Measurements from ENCODE around the gene PSMB3. TPM values are rescaled to one million over a fixed set of nuclear protein-coding genes. Genes with fewer than 3 reads are reported as not detected.

The PSMB3 gene
- polyA plus RNA-seq, 1 of the 3 experiments (the other 2 are of a cell fraction), result 533 TPM

- TF ChIP-seq REST (IDR thresholded peaks at IDR 0.05; ENCODE audit: low read depth, low read length) (no peak), RCOR1 (IDR thresholded peaks at IDR 0.05; ENCODE audit: low read length) (no peak)
These were observed 25.2 kb downstream of the PSMB3 start (continued) for GRCh38 chr17:38777641-38778250.

- Histone ChIP-seq H3K4me2 (no peak overlapping the region), H3K79me2 (ENCODE audit: insufficient read depth) (no peaks in the 10 kb centered on the region; the same call in 1 of the 2 replicates), H3K27me3 (ENCODE audit: insufficient read depth) (no peaks in the 10 kb centered on the region), H4K20me1 (ENCODE audit: insufficient read depth) (no peaks in the 10 kb centered on the region), H3F3A (replicated peaks; ENCODE audit: insufficient read depth) (peaks cover 2% of the 10 kb centered on the region), H3K4me3 (ENCODE audit: low read depth in 2 of 2, low read length in 1 of 2) (no peak overlapping the region), H3K9ac (no peak overlapping the region), H3K9me2 (no peaks in the 10 kb centered on the region), H3K27ac (ENCODE audit: low read depth in 2 of 2, low read length in 1 of 2) (no peak overlapping the region), H3K9me3 (no peaks in the 10 kb centered on the region), H3K36me3 (replicated peaks in 1 of 2; ENCODE audit: control insufficient read depth in 1 of 2, insufficient read depth in 2 of 2, low read length in 1 of 2) (peaks cover 50 to 72% of the 10 kb centered on the region in 2 experiments), H3K4me1 (ENCODE audit: control insufficient read depth in 1 of 2, insufficient read depth in 2 of 2, low read depth in 1 of 2, low read length in 1 of 2) (peaks cover 0 to 4% of the 10 kb centered on the region in 2 experiments; a peak in 1 of 4 replicates), H2AFZ (ENCODE audit: low read depth) (no peak overlapping the region)
- POLR2A ChIA-PET, result no interaction called here
- CTCF ChIA-PET, result interaction anchor here (0.9 kb wide), 1 partner anchor 31 kb away, joined by 3 read pairs; no protein-coding TSS in a partner anchor
- DNase-seq, result no peak
- TF ChIP-seq YY1 (IDR thresholded peaks at IDR 0.05; ENCODE audit: low read depth) (no peak), RFX5 (IDR thresholded peaks at IDR 0.05; ENCODE audit: low read length) (no peak), POLR2AphosphoS5 (IDR thresholded peaks at IDR 0.05; ENCODE audit: low read depth, low read length) (no peak), NRF1 (IDR thresholded peaks at IDR 0.05; ENCODE audit: low read depth, low read length) (no peak), ELF1 (IDR thresholded peaks at IDR 0.05) (no peak), ZBTB33 (IDR thresholded peaks at IDR 0.05; ENCODE audit: borderline replicate concordance, low read depth) (no peak), TAF1 (IDR thresholded peaks at IDR 0.05; ENCODE audit: borderline replicate concordance, low read depth, low read length) (no peak), PBX3 (IDR thresholded peaks at IDR 0.05) (no peak), GABPA (IDR thresholded peaks at IDR 0.05; ENCODE audit: low read depth) (no peak), MAX (IDR thresholded peaks at IDR 0.05; ENCODE audit: low read depth) (no peak), MEF2A (IDR thresholded peaks at IDR 0.05; ENCODE audit: borderline replicate concordance, low read depth) (no peak), EP300 (IDR thresholded peaks at IDR 0.05; ENCODE audit: borderline replicate concordance in 1 of 2, low read depth in 1 of 2, low read length in 1 of 2) (no peak)
- WGBS (ENCODE audit: low lambda C conversion rate), result 96% methylated on average over 22 of the region's 23 CpGs
These were observed 27.6 kb downstream of the PSMB3 start for GRCh38 chr17:38779965-38780752.

All from SK-N-SH (cell line).